GM12878 (cell line): Measurements from ENCODE around the gene SMIM38. TPM values are rescaled to one million over a fixed set of nuclear protein-coding genes. Genes with fewer than 3 reads are reported as not detected.

ENCODE experiments used
- ATAC-seq: fragments of 200-7000 bp; cut with Tn5 transposase; 3 replicates; pipeline ENCODE4 v1.9.1; 2020; ENCODE audit warnings: mild to moderate bottlenecking, moderate library complexity
- BruUV-seq: library from RNA; stranded (reverse); fragments of 400-500 nt; replicated peaks from 2 replicates; lab custom pipeline; 2021; lab: Mats Ljungman, UMichigan
- CTCF ChIA-PET: fragments of 300-600 bp; sonication (Branson Sonifier 250); formaldehyde crosslinking; extraction: SDS; loops from one replicate; lab custom pipeline; 2021; ENCODE audit warnings: inconsistent platforms; lab: Yijun Ruan, JAX
- POLR2A ChIA-PET: fragments of 350-600 bp; formaldehyde crosslinking; extraction: SDS; loops from one replicate; lab custom pipeline; 2021; ENCODE audit warnings: inconsistent platforms; lab: Charles Lee
- RAD21 ChIA-PET: fragments of 300-600 bp; sonication (Branson Sonifier 250); formaldehyde crosslinking; loops from one replicate; lab custom pipeline; 2023; ENCODE audit warnings: antibody characterized with exemption; ENCODE audit not compliant: unreplicated experiment; lab: Charles Lee
- SMC1A ChIA-PET: fragments of 300-600 bp; sonication (Branson Sonifier 250); formaldehyde crosslinking; loops from one replicate; lab custom pipeline; 2023; ENCODE audit not compliant: unreplicated experiment, uncharacterized antibody; lab: Charles Lee
- DNase-seq: peaks from one replicate; pipeline ENCODE4 v3.0.0-alpha.2; 2011; ENCODE audit warnings: low read depth, low spot score
- FAIRE-seq: peaks from 3 replicates; lab custom pipeline; 2011; peaks lifted over from hg19 to GRCh38; lab: Jason Lieb, UNC
- H2AFZ ChIP-seq: 2 replicates; pipeline ENCODE4 v1.6.0; 2011; ENCODE audit warnings: low read depth, low read length, control low read depth; ENCODE audit not compliant: control insufficient read depth
- H3K27ac ChIP-seq: 2 replicates; pipeline ENCODE4 v1.5.1; 2011; ENCODE audit warnings: control low read depth; ENCODE audit not compliant: control insufficient read depth, insufficient read depth
- H3K27me3 ChIP-seq, 2 experiments: replicated peaks in 1 of 2; 2 replicates each; pipeline versions ENCODE4 v1.6.0 to v1.6.1; 2011; ENCODE audit warnings: low read length in 1 of 2; ENCODE audit not compliant: control insufficient read depth in 2 of 2, insufficient read depth in 2 of 2
- H3K36me3 ChIP-seq, 2 experiments: 2 replicates each; pipeline ENCODE4 v1.5.1; 2011; ENCODE audit warnings: low read length in 1 of 2; ENCODE audit not compliant: control insufficient read depth in 2 of 2, insufficient read depth in 2 of 2
- H3K4me1 ChIP-seq: 2 replicates; pipeline ENCODE4 v1.6.1; 2011; ENCODE audit warnings: mild to moderate bottlenecking, low read length, moderate library complexity, mixed read lengths; ENCODE audit not compliant: control insufficient read depth, insufficient read depth
- H3K4me2 ChIP-seq: 2 replicates; pipeline ENCODE4 v1.6.0; 2011; ENCODE audit warnings: control low read depth; ENCODE audit not compliant: control insufficient read depth, insufficient read depth
- H3K4me3 ChIP-seq: fragments of 200-600 bp; sonication (generic); 2 replicates; pipeline ENCODE4 v1.5.1; 2016
- H3K79me2 ChIP-seq: 2 replicates; pipeline ENCODE4 v1.6.0; 2011; ENCODE audit warnings: low read length; ENCODE audit not compliant: control insufficient read depth, insufficient read depth
- H3K9ac ChIP-seq: 2 replicates; pipeline ENCODE4 v1.8.0; 2011; ENCODE audit warnings: low read length, control low read depth, mixed read lengths; ENCODE audit not compliant: control insufficient read depth, insufficient read depth
- H3K9me3 ChIP-seq: replicated peaks from 3 replicates; pipeline ENCODE4 v1.5.1; 2011; ENCODE audit warnings: mild to moderate bottlenecking, low read length; ENCODE audit not compliant: control insufficient read depth, insufficient read depth
- H4K20me1 ChIP-seq: 2 replicates; pipeline ENCODE4 v1.6.0; 2011; ENCODE audit not compliant: control insufficient read depth, insufficient read depth
- DPF2 ChIP-seq: fragments of 450-650 bp; IDR thresholded peaks from 2 replicates; pipeline ENCODE4 v1.6.1; 2017; ENCODE audit warnings: mild to moderate bottlenecking
- RELB ChIP-seq: fragments of 450-650 bp; IDR thresholded peaks from 2 replicates; pipeline ENCODE4 v1.6.1; 2017; ENCODE audit warnings: low read depth, mild to moderate bottlenecking, moderate library complexity
- SRF ChIP-seq, 2 experiments: IDR thresholded peaks; 2 replicates each; pipeline ENCODE4 v1.6.1; 2011; ENCODE audit warnings: low read depth in 2 of 2, low read length in 2 of 2, mild to moderate bottlenecking in 1 of 2, moderate library complexity in 1 of 2
- ZNF274 ChIP-seq: IDR thresholded peaks from one replicate; pipeline ENCODE4 v1.8.0; 2011; ENCODE audit not compliant: insufficient read length, insufficient read depth
- WGBS: methylation state at CpG from one replicate; pipeline ENCODE4 v1.1.6; 2016; ENCODE audit warnings: low lambda C conversion rate; ENCODE audit not compliant: insufficient replicate concordance, insufficient coverage; ENCODE audit errors: missing lambda C conversion rate; 5-methylcytosine and 5-hydroxymethylcytosine counted together
- in situ Hi-C: fragments of 300-500 bp; cut with MboI; formaldehyde crosslinking; loops from 9 replicates; pipeline ENCODE4 v1.14.3; 2018; ENCODE audit warnings: mixed read lengths
- intact Hi-C: fragments of 100-400 bp; cut with micrococcal nuclease; formaldehyde crosslinking; loops from one replicate; pipeline ENCODE4 v1.14.2; 2022; ENCODE audit not compliant: unreplicated experiment
- polyA plus RNA-seq, 11 experiments: library from polyadenylated mRNA; depleted of rRNA in 4 of 11; unstranded in 6 of 11; stranded (reverse) in 5 of 11; fragments of >200 nt; fragmentation: Nextera tagmentation in 4 of 11; fragmentation: Illumina TruSeq in 1 of 11; extraction: Ambion mirVana in 4 of 11; extraction: Trizol in 1 of 11; gene quantifications; 1 replicate in 1 of 11; 2 replicates in 10 of 11; pipeline versions ENCODE4 v1.2.1 to v1.2.3, GENCODE V29; 2011 to 2016; ENCODE audit warnings: inconsistent platforms in 2 of 11, missing spikeins in 2 of 11, low read depth in 1 of 11
- total RNA-seq, 4 experiments: library from RNA; depleted of rRNA in 3 of 4; stranded (reverse); fragments of >200 nt in 3 of 4; fragmentation: Illumina TruSeq in 1 of 4; extraction: Trizol in 1 of 4; gene quantifications; 2 replicates each; pipeline versions ENCODE4 v1.2.1 to v1.2.3, GENCODE V29; 2013 to 2021

SMIM38 gene
- total and polyA plus RNA-seq, 10 of the 15 experiments (the other 5 are each of a cell fraction or from before 2014, with no cell fraction given): 0.15 to 5.0 (median 2.1) TPM; not detected in 1

- ChIA-PET SMC1A (interaction anchor here (0.6 to 5.5 kb wide), 6 partner anchors 12 to 461 kb away, joined by 3 to 35 read pairs (median 6); no protein-coding TSS in a partner anchor), RAD21 (interaction anchor here (0.9 to 2.5 kb wide), 2 partner anchors 23 to 105 kb away, joined by 4 to 12 read pairs; no protein-coding TSS in a partner anchor), POLR2A (interaction anchor here (0.6 to 1.8 kb wide), 9 partner anchors 8 to 506 kb away, joined by 3 to 9 read pairs (median 5); no protein-coding TSS in a partner anchor), CTCF (interaction anchor here (0.5 to 2.3 kb wide), 4 partner anchors 12 to 785 kb away, joined by 3 to 11 read pairs (median 4); partner anchors contain the start of gene LINC01488)
- DNase-seq (no peak), FAIRE-seq (no peak), ATAC-seq (no peak)
- 90% methylated on average over 21 of the region's 21 CpGs for WGBS
- Histone ChIP-seq H4K20me1 (no peaks in the 10 kb centered on the region), H3K4me2 (no peak overlapping the region), H3K36me3 (no peaks in the 10 kb centered on the region), H3K27me3 (no peaks in the 10 kb centered on the region), H2AFZ (no peak overlapping the region), H3K9me3 (no peaks in the 10 kb centered on the region; the same call in 2 of the 3 replicates), H3K9ac (no peak overlapping the region), H3K27ac (no peak overlapping the region), H3K4me1 (peaks cover 32% of the 10 kb centered on the region), H3K79me2 (peaks cover 5% of the 10 kb centered on the region), H3K4me3 (no peak overlapping the region)
- TF ChIP-seq RELB (no peak), SRF (IDR thresholded peaks at IDR 0.05; ENCODE audit: low read depth in 2 of 2, low read length in 2 of 2) (no peak), DPF2 (no peak), ZNF274 (no peak)
- intact Hi-C loops (no loop called here), in situ Hi-C loops (no loop called here)
- no TSS peak for BruUV-seq
Observed at GRCh38 chr11:69154211-69154913, 1.4 kb upstream of the SMIM38 start.
